ENCODE measurements around the gene FILIP1. TPM values are rescaled to one million over a fixed set of nuclear protein-coding genes. Genes with fewer than 3 reads are reported as not detected.

FILIP1 gene
- total RNA-seq, 1 experiment from 2014 or later: 2.4 TPM

DNA sequence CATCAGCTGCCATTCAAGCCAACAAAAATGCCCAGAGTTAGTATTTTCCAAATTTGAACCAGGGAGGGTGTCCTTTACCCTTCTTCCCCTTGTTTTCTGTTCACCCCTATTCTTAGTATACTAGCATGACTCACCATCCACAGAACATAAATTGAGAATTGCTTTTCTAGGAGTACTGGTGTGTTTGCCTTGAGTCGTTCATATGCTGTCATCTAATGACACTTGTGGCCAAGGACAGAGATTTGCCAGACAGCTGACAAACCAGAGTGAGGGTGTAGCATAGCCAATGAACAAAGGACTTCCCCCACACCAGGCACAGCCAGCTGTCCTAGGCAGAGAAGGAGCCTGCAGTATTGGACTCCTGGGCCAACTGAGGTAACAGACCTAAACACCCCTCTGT, 62.2 kb downstream of the FILIP1 start:
- no peak overlapping the region for H3K27ac ChIP-seq
- no peaks in the 10 kb centered on the region for H3K9me3 ChIP-seq (replicated peaks)
- no peaks in the 10 kb centered on the region for H3K27me3 ChIP-seq (replicated peaks)
- DNase-seq (ENCODE audit: low read depth in 1 of 2, low spot score in 2 of 2): peak in 1 of 2 experiments; percentile 30
- no peaks in the 10 kb centered on the region for H3K36me3 ChIP-seq
- no peak overlapping the region for H3K4me3 ChIP-seq
- H3K4me1 ChIP-seq (replicated peaks): peaks cover 4% of the 10 kb centered on the region; the same call in 1 of the 2 replicates

DNA sequence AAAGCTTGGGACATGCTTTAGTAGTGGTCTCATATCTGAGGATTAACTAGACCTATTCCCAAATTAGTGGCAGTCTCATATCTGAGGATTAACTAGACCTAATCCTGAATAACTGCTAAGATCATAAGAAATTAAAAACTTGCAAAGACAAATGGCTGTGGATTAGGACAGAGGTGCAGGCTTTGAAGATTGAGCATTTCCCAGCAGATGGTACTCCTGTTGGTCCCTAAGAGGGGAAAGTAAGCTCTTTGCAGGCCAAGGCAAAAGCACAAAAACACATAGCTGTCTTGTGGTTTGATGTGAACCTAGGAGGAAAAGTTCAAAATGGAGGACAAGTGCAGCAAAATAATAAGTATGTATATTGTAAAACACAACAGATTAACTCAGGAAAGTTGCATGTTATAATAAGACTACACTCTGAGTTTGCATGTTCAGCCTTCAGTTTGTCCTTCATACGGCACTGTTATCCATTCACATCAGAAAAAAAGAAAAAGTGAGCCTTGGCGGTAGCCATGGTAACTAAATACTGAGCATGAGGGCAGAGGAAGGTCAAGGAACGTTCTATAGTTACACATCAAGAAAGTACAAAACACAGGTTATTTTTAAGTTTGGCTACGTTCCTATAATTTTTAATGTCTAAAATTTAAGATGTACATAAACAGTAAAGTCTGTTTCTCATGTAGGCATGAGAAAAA, 62.8 kb downstream of the FILIP1 start:
- no peak overlapping the region for H3K27ac ChIP-seq
- H3K4me1 ChIP-seq (replicated peaks): peaks cover 6% of the 10 kb centered on the region
- H3K4me3 ChIP-seq: no peak overlapping the region
- no peak for DNase-seq (ENCODE audit: low read depth in 1 of 2, low spot score in 2 of 2)
- no peaks in the 10 kb centered on the region for H3K36me3 ChIP-seq
- H3K27me3 ChIP-seq (replicated peaks): no peaks in the 10 kb centered on the region
- no peaks in the 10 kb centered on the region for H3K9me3 ChIP-seq (replicated peaks)

DNA sequence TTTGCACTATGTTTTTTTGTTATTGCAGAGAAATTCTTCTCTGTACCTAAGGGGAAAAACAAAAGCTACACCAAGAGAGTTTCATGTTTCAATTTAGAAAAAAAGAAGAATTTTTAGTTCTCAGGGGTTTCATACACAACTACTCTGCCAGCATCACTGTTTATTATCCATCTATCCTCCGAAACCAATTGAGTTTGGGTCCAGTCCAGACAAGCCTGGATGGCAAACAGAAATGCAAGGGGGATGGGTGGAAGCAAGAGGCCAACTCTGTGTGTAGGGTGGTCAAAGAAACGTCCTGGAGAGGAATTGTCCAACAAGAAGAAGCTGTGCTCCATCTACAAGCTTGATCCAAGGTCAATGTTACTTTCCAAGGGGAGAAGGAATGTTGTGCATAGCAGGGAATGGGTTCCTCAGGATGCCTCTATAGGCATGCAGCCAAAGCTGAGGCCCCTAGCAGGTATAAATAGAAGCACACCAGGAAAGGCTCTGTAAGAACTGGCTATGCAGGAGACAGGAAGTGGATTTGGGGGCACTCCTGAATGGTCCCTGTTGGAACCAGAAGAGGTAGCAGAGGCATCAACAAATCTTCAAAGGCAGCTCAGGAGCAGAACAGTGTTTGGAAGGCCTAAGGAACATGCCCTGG, 64.4 kb downstream of the FILIP1 start:
- H3K9me3 ChIP-seq (replicated peaks): no peaks in the 10 kb centered on the region
- DNase-seq (ENCODE audit: low read depth in 1 of 2, low spot score in 2 of 2): no peak
- H3K4me1 ChIP-seq (replicated peaks): peaks cover 18% of the 10 kb centered on the region

DNA sequence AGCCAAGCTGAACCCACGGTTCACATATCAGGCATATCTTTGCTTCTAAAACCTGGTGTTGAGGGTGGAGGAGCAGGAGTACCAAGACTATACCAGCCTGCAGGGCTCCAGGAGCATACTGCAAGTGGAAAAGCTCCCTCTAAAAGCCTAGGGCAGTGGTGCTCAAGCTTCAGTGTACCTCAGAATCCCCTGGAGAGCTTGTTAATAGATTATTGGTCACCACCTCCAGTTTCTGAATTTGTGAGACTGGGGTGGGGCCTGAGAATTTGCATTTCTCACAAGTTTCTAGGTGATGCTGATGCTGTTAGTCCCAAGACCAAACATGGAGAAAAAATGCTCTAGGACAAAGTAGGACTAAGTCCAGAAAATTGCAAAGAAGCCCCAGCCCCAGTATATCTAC, 65.4 kb downstream of the FILIP1 start:
- H3K27me3 ChIP-seq (replicated peaks): no peaks in the 10 kb centered on the region
- H3K36me3 ChIP-seq: no peaks in the 10 kb centered on the region
- H3K4me3 ChIP-seq: no peak overlapping the region
- DNase-seq (ENCODE audit: low read depth in 1 of 2, low spot score in 2 of 2): no peak
- H3K27ac ChIP-seq: no peak overlapping the region
- H3K4me1 ChIP-seq (replicated peaks): peaks cover 18% of the 10 kb centered on the region
- H3K9me3 ChIP-seq (replicated peaks): no peaks in the 10 kb centered on the region

More for the DNA sequence above, 64.4 kb downstream of the FILIP1 start:
- Histone ChIP-seq H3K27me3 (replicated peaks) (no peaks in the 10 kb centered on the region), H3K27ac (no peak overlapping the region), H3K4me3 (no peak overlapping the region), H3K36me3 (no peaks in the 10 kb centered on the region)

DNA sequence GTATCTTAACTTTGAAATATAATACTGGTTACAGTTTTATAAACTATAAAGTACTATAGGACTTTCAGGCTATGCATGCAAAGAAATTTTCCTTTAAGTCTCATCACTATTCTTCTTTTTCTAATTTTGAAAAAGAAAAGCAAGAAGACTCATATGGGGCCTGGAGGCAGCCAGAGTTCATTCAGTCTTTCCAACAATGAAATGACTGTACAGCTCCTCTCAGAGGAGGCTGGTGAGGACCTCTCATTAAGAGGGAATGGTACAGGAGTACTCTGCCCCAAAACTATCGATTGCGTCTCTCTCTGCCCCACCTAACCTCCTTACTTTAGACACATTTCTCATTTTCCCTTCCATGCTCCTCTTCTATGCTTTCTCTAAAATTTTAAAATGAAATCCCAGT, 66.3 kb downstream of the FILIP1 start:
- no peak overlapping the region for H3K27ac ChIP-seq
- no peaks in the 10 kb centered on the region for H3K9me3 ChIP-seq (replicated peaks)
- no peak overlapping the region for H3K4me3 ChIP-seq
- no peaks in the 10 kb centered on the region for H3K36me3 ChIP-seq
- H3K4me1 ChIP-seq (replicated peaks): peaks cover 18% of the 10 kb centered on the region
- DNase-seq (ENCODE audit: low read depth in 1 of 2, low spot score in 2 of 2): no peak
- H3K27me3 ChIP-seq (replicated peaks): no peaks in the 10 kb centered on the region

DNA sequence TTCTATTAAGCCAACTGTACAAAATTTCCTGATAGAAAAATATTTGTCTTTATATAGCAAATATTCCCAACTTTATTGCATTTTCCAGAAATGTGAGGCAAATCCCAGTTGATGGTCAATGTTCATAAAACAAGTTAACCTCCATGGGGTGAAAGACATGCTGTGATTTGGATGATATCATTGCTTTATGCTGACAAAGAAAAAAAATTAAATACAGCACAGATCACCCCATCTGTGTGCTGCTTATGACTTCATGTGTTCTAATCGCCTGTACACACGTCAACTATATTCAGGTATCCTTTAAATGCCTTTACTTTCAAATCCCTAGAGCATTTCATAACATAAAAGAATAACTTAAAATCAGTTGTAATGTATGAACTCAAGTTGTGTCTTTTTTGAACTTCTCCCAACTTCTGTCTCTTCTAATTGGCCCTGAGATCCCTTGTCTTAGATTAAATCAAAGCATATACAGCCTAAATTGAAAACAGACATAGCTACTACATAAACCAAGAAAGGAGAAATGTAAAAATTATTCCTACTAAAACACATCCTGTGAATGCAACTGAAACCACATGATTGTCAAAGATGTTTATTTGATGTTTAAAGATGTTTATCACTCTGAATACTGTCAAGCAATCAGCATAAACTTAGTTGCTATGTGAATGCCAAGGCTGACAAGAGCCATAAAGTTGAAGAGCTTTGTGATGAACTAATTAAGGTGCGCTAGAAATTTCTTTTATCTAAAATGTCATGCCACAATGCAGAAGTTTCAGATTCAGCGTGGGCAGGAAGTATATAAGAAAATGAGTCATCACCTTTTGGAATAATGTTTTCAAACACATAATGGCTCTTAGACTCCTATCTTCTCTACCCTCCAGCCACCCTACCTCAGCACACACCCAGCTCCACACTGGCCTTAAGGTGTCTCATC, 68.7 kb downstream of the FILIP1 start:
- H3K9me3 ChIP-seq (replicated peaks): no peaks in the 10 kb centered on the region
- DNase-seq (ENCODE audit: low read depth in 1 of 2, low spot score in 2 of 2): peak in 1 of 2 experiments; percentile 45
- no peak overlapping the region for H3K27ac ChIP-seq
- H3K4me1 ChIP-seq (replicated peaks): peaks cover 14% of the 10 kb centered on the region
- H3K27me3 ChIP-seq (replicated peaks): no peaks in the 10 kb centered on the region
- H3K36me3 ChIP-seq: no peaks in the 10 kb centered on the region
- no peak overlapping the region for H3K4me3 ChIP-seq

DNA sequence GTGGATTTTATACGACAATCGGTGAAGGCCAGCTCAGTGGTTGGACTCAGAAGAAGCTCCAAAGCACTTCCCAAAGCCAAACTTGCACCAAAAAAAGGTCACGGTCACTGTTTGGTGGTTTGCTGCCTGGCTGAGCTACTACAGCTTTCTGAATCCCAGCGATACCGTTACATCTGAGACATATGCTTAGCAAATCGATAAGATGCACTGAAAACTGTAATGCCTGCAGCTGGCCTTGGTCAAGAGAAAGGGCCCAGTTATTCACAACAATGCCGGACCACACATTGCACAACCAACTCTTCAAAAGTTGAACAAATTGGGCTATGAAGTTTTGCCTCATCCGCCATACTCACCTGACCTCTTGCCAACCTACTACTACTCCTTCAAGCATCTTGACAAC, 70.2 kb downstream of the FILIP1 start:
- H3K4me1 ChIP-seq (replicated peaks): peaks cover 15% of the 10 kb centered on the region
- no peak for DNase-seq (ENCODE audit: low read depth in 1 of 2, low spot score in 2 of 2)
- no peak overlapping the region for H3K27ac ChIP-seq
- H3K9me3 ChIP-seq (replicated peaks): no peaks in the 10 kb centered on the region
- H3K27me3 ChIP-seq (replicated peaks): no peaks in the 10 kb centered on the region
- no peaks in the 10 kb centered on the region for H3K36me3 ChIP-seq
- no peak overlapping the region for H3K4me3 ChIP-seq

DNA sequence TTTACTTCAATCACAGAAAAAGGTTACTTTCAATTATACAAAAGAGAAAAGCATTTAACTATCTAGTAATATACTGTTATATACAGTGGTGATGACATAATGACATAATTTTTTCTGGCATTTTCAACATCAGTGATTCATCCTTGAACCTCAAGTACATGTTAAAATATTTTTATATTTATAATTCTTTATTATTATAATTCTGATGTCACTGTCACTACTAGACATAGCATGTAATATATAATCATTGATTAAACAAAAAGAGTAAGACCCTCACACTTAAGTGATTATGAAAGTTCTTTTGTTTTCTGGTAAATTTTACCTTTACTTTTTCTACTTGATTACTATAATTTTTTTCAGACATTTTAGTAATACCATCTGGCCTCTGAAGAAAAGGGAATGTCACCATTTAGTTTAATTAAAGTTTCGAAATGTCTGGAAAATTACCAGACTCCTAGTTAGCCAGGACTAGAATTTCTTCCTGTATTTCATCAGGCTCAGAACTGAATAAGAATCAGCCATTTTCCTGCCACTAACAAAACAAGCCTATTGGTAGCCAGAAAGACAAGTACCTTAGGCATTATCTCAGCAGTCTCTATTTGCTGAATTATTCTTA, 71.5 kb downstream of the FILIP1 start:
- Histone ChIP-seq H3K36me3 (no peaks in the 10 kb centered on the region), H3K27me3 (replicated peaks) (no peaks in the 10 kb centered on the region), H3K4me3 (no peak overlapping the region), H3K27ac (no peak overlapping the region), H3K9me3 (replicated peaks) (no peaks in the 10 kb centered on the region), H3K4me1 (replicated peaks) (peaks cover 22% of the 10 kb centered on the region)
- no peak for DNase-seq (ENCODE audit: low read depth in 1 of 2, low spot score in 2 of 2)

DNA sequence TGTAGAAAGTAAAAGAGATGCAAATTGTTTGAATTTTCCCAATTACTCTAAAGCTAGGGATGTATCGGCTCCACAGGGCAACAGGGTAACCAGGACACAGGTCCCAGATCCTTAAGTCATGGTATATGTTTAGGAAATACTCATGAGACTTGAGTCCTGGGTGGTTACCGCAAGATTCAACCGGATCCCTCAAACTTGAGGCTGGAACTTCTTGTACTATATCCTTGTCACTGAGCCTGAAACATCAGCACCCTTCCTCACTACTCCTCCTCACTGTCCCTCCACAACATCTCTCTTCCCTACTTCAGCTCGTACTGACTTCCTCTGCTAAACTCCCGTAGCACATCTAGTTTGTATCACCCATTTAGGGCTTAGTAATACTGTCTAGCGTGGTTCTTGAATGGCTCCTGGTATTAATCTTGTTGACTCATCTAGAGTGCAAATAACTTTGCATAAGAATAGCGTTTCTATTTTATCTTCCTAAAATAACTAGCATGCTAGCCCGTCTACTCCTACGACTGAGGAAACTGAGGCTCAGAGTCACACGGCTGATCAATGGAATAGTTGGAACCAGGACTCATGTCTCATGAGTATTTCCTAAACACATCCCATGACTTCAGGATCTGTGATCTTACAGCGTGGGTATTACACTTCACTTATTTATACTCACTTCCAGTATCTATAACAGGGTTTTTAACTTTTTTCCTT, 72.1 kb downstream of the FILIP1 start:
- no peaks in the 10 kb centered on the region for H3K27me3 ChIP-seq (replicated peaks)
- no peaks in the 10 kb centered on the region for H3K9me3 ChIP-seq (replicated peaks)
- DNase-seq (ENCODE audit: low read depth in 1 of 2, low spot score in 2 of 2): no peak
- no peak overlapping the region for H3K27ac ChIP-seq
- no peaks in the 10 kb centered on the region for H3K36me3 ChIP-seq
- H3K4me3 ChIP-seq: no peak overlapping the region
- peaks cover 22% of the 10 kb centered on the region for H3K4me1 ChIP-seq (replicated peaks)

DNA sequence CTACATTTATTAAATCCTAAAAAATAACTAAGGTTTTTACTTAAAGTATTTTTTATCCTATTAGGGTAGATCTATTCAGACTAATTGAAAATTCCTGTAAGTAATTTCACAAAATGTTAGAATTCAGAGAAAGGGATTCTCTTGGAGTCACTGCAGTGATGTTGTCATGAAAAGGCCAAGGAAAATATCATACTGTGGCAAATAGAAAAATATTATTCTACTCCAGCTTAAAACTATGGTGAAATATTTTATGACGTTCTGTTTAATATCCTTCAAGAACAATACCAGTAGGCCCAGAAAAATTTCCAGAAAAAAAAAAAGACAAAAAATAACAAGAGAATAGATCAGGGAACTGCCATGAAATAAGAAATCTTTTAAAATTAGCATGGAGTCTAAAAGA, 73.6 kb downstream of the FILIP1 start:
- Histone ChIP-seq H3K4me3 (no peak overlapping the region), H3K27me3 (replicated peaks) (no peaks in the 10 kb centered on the region), H3K36me3 (no peaks in the 10 kb centered on the region), H3K4me1 (replicated peaks) (peaks cover 11% of the 10 kb centered on the region), H3K9me3 (replicated peaks) (no peaks in the 10 kb centered on the region), H3K27ac (no peak overlapping the region)
- DNase-seq (ENCODE audit: low read depth in 1 of 2, low spot score in 2 of 2): no peak

DNA sequence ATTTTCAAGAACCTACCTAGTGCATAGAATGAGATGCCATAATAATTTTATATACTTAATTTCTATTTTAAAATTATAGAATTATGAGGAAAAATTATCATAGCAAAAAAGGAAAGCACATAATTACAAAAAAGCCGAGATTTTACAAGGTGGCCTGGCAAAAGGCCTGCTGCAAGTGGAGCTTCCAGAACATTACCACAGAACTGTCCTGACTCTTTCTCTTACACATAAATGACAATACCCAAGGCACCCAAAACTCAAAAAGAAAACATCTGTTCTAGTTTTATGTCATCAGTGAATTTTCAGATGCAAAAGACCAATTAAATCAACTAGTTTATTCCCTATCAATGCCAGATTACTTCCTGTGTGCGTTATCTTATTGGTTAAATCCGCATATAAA, 74.2 kb downstream of the FILIP1 start:
- peaks cover 8% of the 10 kb centered on the region for H3K4me1 ChIP-seq (replicated peaks)
- H3K36me3 ChIP-seq: no peaks in the 10 kb centered on the region
- no peak overlapping the region for H3K4me3 ChIP-seq
- DNase-seq (ENCODE audit: low read depth in 1 of 2, low spot score in 2 of 2): no peak
- no peaks in the 10 kb centered on the region for H3K27me3 ChIP-seq (replicated peaks)
- H3K27ac ChIP-seq: no peak overlapping the region
- H3K9me3 ChIP-seq (replicated peaks): no peaks in the 10 kb centered on the region

DNA sequence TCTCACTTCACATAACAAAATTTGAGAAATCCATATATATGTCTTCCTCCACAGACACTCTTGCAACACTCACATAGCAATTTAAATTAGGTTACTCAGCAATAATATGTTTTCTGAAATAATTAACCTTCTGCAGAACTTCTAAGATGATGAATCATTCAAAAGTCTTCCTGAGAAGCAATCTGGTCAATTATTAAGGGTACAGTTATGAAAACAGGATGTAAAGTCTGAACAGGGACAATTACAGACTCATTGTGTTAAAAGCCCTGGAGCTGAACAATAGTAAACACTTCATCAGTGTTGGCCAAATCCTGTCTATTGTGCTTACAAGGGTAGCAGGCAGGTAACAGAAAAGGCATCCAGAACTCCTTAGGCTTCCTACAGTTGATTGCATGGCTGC, 75.4 kb downstream of the FILIP1 start:
- peak in 1 of 2 experiments; percentile 18 for DNase-seq (ENCODE audit: low read depth in 1 of 2, low spot score in 2 of 2)
- Histone ChIP-seq H3K4me3 (no peak overlapping the region), H3K27ac (no peak overlapping the region), H3K27me3 (replicated peaks) (no peaks in the 10 kb centered on the region), H3K9me3 (replicated peaks) (no peaks in the 10 kb centered on the region), H3K36me3 (no peaks in the 10 kb centered on the region), H3K4me1 (replicated peaks) (peaks cover 11% of the 10 kb centered on the region)

DNA sequence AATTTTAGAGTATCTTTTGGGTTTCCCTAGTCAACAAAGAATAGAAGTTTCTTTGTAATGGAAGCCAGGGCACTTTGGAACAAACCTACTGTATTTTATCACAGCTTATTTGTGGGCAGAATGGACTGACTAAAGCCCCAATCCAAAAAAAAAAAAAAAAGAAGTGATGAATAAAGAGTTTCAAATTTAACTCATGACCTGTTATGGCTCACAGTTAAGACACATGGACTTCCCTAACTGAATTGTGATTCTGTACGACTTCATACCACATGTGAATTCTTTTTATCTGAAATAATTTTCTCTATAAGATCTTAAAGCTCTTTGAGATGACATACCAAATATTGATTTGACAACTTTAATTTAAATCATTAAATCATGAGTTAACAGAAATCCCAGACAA, 77.2 kb downstream of the FILIP1 start:
- no peaks in the 10 kb centered on the region for H3K27me3 ChIP-seq (replicated peaks)
- no peak for DNase-seq (ENCODE audit: low read depth in 1 of 2, low spot score in 2 of 2)
- no peak overlapping the region for H3K27ac ChIP-seq
- no peaks in the 10 kb centered on the region for H3K9me3 ChIP-seq (replicated peaks)
- no peak overlapping the region for H3K4me3 ChIP-seq
- H3K4me1 ChIP-seq (replicated peaks): peaks cover 18% of the 10 kb centered on the region
- no peaks in the 10 kb centered on the region for H3K36me3 ChIP-seq

Data from SJSA1 (cell line).